OCI-LY7 (cell line): ENCODE results near the gene PSMC3IP. TPM values are rescaled to one million over a fixed set of nuclear protein-coding genes. Genes with fewer than 3 reads are reported as not detected.

Source experiments
- BruUV-seq: library from RNA; stranded (reverse); fragments of 400-500 nt; replicated peaks from 2 replicates; lab custom pipeline; 2021; lab: Mats Ljungman, UMichigan
- CTCF ChIA-PET: fragments of 300-600 bp; sonication (Branson Sonifier 250); formaldehyde crosslinking; loops from one replicate; lab custom pipeline; 2022; ENCODE audit warnings: antibody characterized with exemption; ENCODE audit not compliant: unreplicated experiment; lab: Charles Lee
- POLR2A ChIA-PET: fragments of 300-600 bp; sonication (Branson Sonifier 250); formaldehyde crosslinking; loops from one replicate; lab custom pipeline; 2022; ENCODE audit warnings: antibody characterized with exemption; lab: Charles Lee
- DNase-seq: peaks from one replicate; pipeline ENCODE4 v3.0.0-alpha.2; 2015; ENCODE audit warnings: low spot score
- H2AFZ ChIP-seq: fragments of 200-600 bp; sonication (generic), shearing (Covaris generic); 2 replicates; pipeline ENCODE4 v1.6.1; 2014; ENCODE audit warnings: mild to moderate bottlenecking, antibody characterized with exemption, low read length, moderate library complexity
- H3K27ac ChIP-seq: fragments of 200-600 bp; sonication (generic); 2 replicates; pipeline ENCODE4 v1.5.1; 2014; ENCODE audit warnings: mixed run types, low read depth, mild to moderate bottlenecking, moderate library complexity, low read length, inconsistent platforms; ENCODE audit not compliant: poor library complexity, severe bottlenecking
- H3K36me3 ChIP-seq: fragments of 200-600 bp; sonication (generic); 2 replicates; pipeline ENCODE4 v1.6.1; 2014; ENCODE audit warnings: mild to moderate bottlenecking, antibody characterized with exemption, low read length, moderate library complexity, mixed read lengths; ENCODE audit not compliant: insufficient read depth
- H3K4me1 ChIP-seq: fragments of 200-600 bp; sonication (generic); 2 replicates; pipeline ENCODE4 v1.5.1; 2014; ENCODE audit warnings: mild to moderate bottlenecking, low read length; ENCODE audit not compliant: insufficient read depth, poor library complexity, severe bottlenecking
- H3K4me2 ChIP-seq: fragments of 200-600 bp; sonication (generic); 2 replicates; pipeline ENCODE4 v1.6.1; 2014; ENCODE audit warnings: mild to moderate bottlenecking, low read length
- H3K4me3 ChIP-seq: fragments of 200-600 bp; sonication (generic); 2 replicates; pipeline ENCODE4 v1.5.1; 2014; ENCODE audit warnings: mild to moderate bottlenecking, low read depth, low read length; ENCODE audit not compliant: poor library complexity, severe bottlenecking
- H3K79me2 ChIP-seq: fragments of 200-600 bp; sonication (generic); 2 replicates; pipeline ENCODE4 v1.6.1; 2016; ENCODE audit warnings: low read depth, mild to moderate bottlenecking, low read length, moderate library complexity, mixed read lengths; ENCODE audit not compliant: insufficient read depth
- H3K9me2 ChIP-seq: fragments of 200-600 bp; sonication (generic); 2 replicates; pipeline ENCODE4 v1.6.1; 2016; ENCODE audit warnings: mild to moderate bottlenecking, low read length, mixed read lengths; ENCODE audit not compliant: insufficient read depth
- H3K9me3 ChIP-seq: fragments of 200-600 bp; sonication (generic); 2 replicates; pipeline ENCODE4 v1.6.1; 2014; ENCODE audit warnings: mild to moderate bottlenecking, mixed run types, low read length, mixed read lengths
- H4K20me1 ChIP-seq: fragments of 200-600 bp; sonication (generic); 2 replicates; pipeline ENCODE4 v1.6.1; 2014; ENCODE audit warnings: mild to moderate bottlenecking, antibody characterized with exemption, low read length, moderate library complexity, mixed read lengths; ENCODE audit not compliant: insufficient read depth
- CTCF ChIP-seq: fragments of 200-600 bp; sonication (generic); conservative IDR thresholded peaks from 2 replicates; pipeline ENCODE4 v1.5.1; 2014; ENCODE audit warnings: mild to moderate bottlenecking, antibody characterized with exemption, low read length, moderate library complexity, mixed read lengths
- EZH2phosphoT487 ChIP-seq: fragments of 200-600 bp; sonication (generic); IDR thresholded peaks from 2 replicates; pipeline ENCODE4 v1.6.1; 2018; ENCODE audit warnings: low read depth, borderline replicate concordance, mild to moderate bottlenecking, mixed run types, antibody characterized with exemption, low read length, moderate library complexity, mixed read lengths
- intact Hi-C: fragments of 100-400 bp; cut with micrococcal nuclease; formaldehyde crosslinking; loops from one replicate; pipeline ENCODE4 v1.10.0; 2022; ENCODE audit not compliant: unreplicated experiment
- total RNA-seq, 2 experiments: library from RNA; depleted of rRNA in 1 of 2; stranded (reverse); fragments of >200 nt in 1 of 2; shearing (Covaris generic) in 1 of 2; gene quantifications; 2 replicates each; pipeline ENCODE4 v1.2.3, GENCODE V29; 2014 to 2022

PSMC3IP gene
- total RNA-seq, 2 experiments from 2014 or later, result 27.3 to 36.4 TPM

- Histone ChIP-seq H4K20me1 (peaks cover 4% of the 10 kb centered on the region; the same call in 1 of the 2 replicates), H3K36me3 (peaks cover 78% of the 10 kb centered on the region), H3K79me2 (peaks cover 21% of the 10 kb centered on the region), H2AFZ (peak overlapping the region; percentile 10; the same call in 1 of the 2 replicates), H3K4me3 (peak overlapping the region; percentile 84), H3K9me3 (no peaks in the 10 kb centered on the region), H3K4me1 (peaks cover 48% of the 10 kb centered on the region), H3K9me2 (no peaks in the 10 kb centered on the region), H3K4me2 (peak overlapping the region; percentile 97), H3K27ac (peak overlapping the region; percentile 93)
- TF ChIP-seq EZH2phosphoT487, result no peak
- TF ChIP-seq CTCF, result no peak
- no TSS peak for BruUV-seq
- POLR2A ChIA-PET, result interaction anchor here (0.9 to 2.8 kb wide), 6 partner anchors 11 to 162 kb away, joined by 4 to 12 read pairs (median 6); partner anchors contain the start of genes RETREG3 and TUBG1
- DNase-seq, result peak; percentile 39
- intact Hi-C loops, result loop anchor here (2.0 to 10.0 kb wide), 2 partner anchors 28 to 248 kb away; partner anchors contain the start of gene BECN1
- CTCF ChIA-PET, result interaction anchor here (1.5 to 2.3 kb wide), 2 partner anchors 10 to 104 kb away, joined by 8 to 9 read pairs; partner anchors contain the start of genes CCR10 and MLX
These were observed 393 bp downstream of the PSMC3IP start for GRCh38 chr17:42577140-42577531.

- intact Hi-C loops, result loop anchor here (10.0 kb wide), 1 partner anchor 250 kb away; the partner anchor contains the start of gene BECN1
- H2AFZ ChIP-seq, result no peak overlapping the region
- no TSS peak for BruUV-seq
- H3K9me2 ChIP-seq, result no peaks in the 10 kb centered on the region
- peaks cover 21% of the 10 kb centered on the region for H3K79me2 ChIP-seq
- no peak for DNase-seq
- peaks cover 80% of the 10 kb centered on the region for H3K36me3 ChIP-seq
- H3K27ac ChIP-seq, result no peak overlapping the region
- POLR2A ChIA-PET, result interaction anchor here (0.6 kb wide), 1 partner anchor 30 kb away, joined by 3 read pairs; no protein-coding TSS in a partner anchor
- H3K4me3 ChIP-seq, result no peak overlapping the region
- peaks cover 4% of the 10 kb centered on the region; the same call in 1 of the 2 replicates for H4K20me1 ChIP-seq
- no peak overlapping the region for H3K4me2 ChIP-seq
- CTCF ChIA-PET, result interaction anchor here (0.6 kb wide), 1 partner anchor 37 kb away, joined by 3 read pairs; no protein-coding TSS in a partner anchor
- peaks cover 33% of the 10 kb centered on the region for H3K4me1 ChIP-seq
- H3K9me3 ChIP-seq, result no peaks in the 10 kb centered on the region
- TF ChIP-seq EZH2phosphoT487 (no peak), CTCF (no peak)
These were observed 3.1 kb downstream of the PSMC3IP start for GRCh38 chr17:42574463-42574862.

GRCh38 chr17:42573095-42573494, 4.4 kb downstream of the PSMC3IP start:
- POLR2A ChIA-PET, result no interaction called here
- BruUV-seq, result no TSS peak
- Histone ChIP-seq H3K4me2 (no peak overlapping the region), H3K4me3 (no peak overlapping the region), H3K27ac (no peak overlapping the region), H3K9me3 (no peaks in the 10 kb centered on the region), H2AFZ (no peak overlapping the region), H3K9me2 (no peaks in the 10 kb centered on the region), H3K4me1 (peaks cover 26% of the 10 kb centered on the region), H4K20me1 (peaks cover 4% of the 10 kb centered on the region; the same call in 1 of the 2 replicates), H3K36me3 (peaks cover 89% of the 10 kb centered on the region), H3K79me2 (peaks cover 27% of the 10 kb centered on the region)
- no peak for DNase-seq
- CTCF ChIA-PET, result no interaction called here
- intact Hi-C loops, result loop anchor here (10.0 kb wide), 1 partner anchor 252 kb away; the partner anchor contains the start of gene BECN1
- no peak for TF ChIP-seq EZH2phosphoT487
- TF ChIP-seq CTCF, result no peak
